HepG2 (cell line): ENCODE measurements around the gene MUL1. TPM values are rescaled to one million over a fixed set of nuclear protein-coding genes. Genes with fewer than 3 reads are reported as not detected.
A peak's percentile ranks its signal among the peaks of the same experiment; 100 is the strongest.

Source experiments
- ARNT2 ChIP-seq: sonication (generic); formaldehyde crosslinking; IDR thresholded peaks from 2 replicates; pipeline ENCODE4 v1.8.0; 2022; ENCODE audit warnings: mild to moderate bottlenecking, low read depth, missing genetic modification reagents, moderate library complexity
- BCL6 ChIP-seq: IDR thresholded peaks from 2 replicates; pipeline ENCODE4 v1.6.1; 2016; ENCODE audit warnings: missing genetic modification reagents, missing compliant biosample characterization
- KDM5B ChIP-seq: sonication (generic); formaldehyde crosslinking; IDR thresholded peaks from 2 replicates; pipeline ENCODE4 v1.4.0; 2020; ENCODE audit warnings: missing genetic modification reagents, mild to moderate bottlenecking, borderline replicate concordance
- MAF1 ChIP-seq: sonication (generic); formaldehyde crosslinking; IDR thresholded peaks from 2 replicates; pipeline ENCODE4 v1.5.0; 2020; ENCODE audit warnings: missing genetic modification reagents, borderline replicate concordance
- NFYB ChIP-seq: sonication (generic); formaldehyde crosslinking; IDR thresholded peaks from 2 replicates; pipeline ENCODE4 v1.4.0; 2020; ENCODE audit warnings: missing genetic modification reagents
- SIN3A ChIP-seq: IDR thresholded peaks from 2 replicates; pipeline ENCODE4 v1.6.1; 2011; ENCODE audit warnings: low read depth, mild to moderate bottlenecking, control low read depth, low read length, borderline replicate concordance
- SP140L ChIP-seq: sonication (generic); formaldehyde crosslinking; IDR thresholded peaks from 2 replicates; pipeline ENCODE4 v1.4.0; 2020; ENCODE audit warnings: missing genetic modification reagents, borderline replicate concordance
- TCF7L2 ChIP-seq: IDR thresholded peaks from 2 replicates; pipeline ENCODE4 v1.6.1; 2011; ENCODE audit warnings: mild to moderate bottlenecking, low read depth, low read length, moderate library complexity
- TMF1 ChIP-seq: sonication (generic); formaldehyde crosslinking; IDR thresholded peaks from 2 replicates; pipeline ENCODE4 v1.8.1; 2022; ENCODE audit warnings: low read depth, missing genetic modification reagents
- ZBTB42 ChIP-seq: sonication (generic); formaldehyde crosslinking; IDR thresholded peaks from 2 replicates; pipeline ENCODE4 v1.5.0; 2020; ENCODE audit warnings: mild to moderate bottlenecking, missing genetic modification reagents
- ZNF331 ChIP-seq: sonication (generic); formaldehyde crosslinking; IDR thresholded peaks from 2 replicates; pipeline ENCODE4 v1.4.0; 2020; ENCODE audit warnings: missing genetic modification reagents
- ZNF558 ChIP-seq: sonication (generic); formaldehyde crosslinking; IDR thresholded peaks from 2 replicates; pipeline ENCODE4 v1.9.0; 2022; ENCODE audit warnings: mild to moderate bottlenecking, missing genetic modification reagents, borderline replicate concordance
- ZNF839 ChIP-seq: sonication (generic); formaldehyde crosslinking; IDR thresholded peaks from 2 replicates; pipeline ENCODE4 v1.4.0; 2020; ENCODE audit warnings: missing genetic modification reagents, mild to moderate bottlenecking, borderline replicate concordance
- ZSCAN31 ChIP-seq: sonication (generic); formaldehyde crosslinking; IDR thresholded peaks from 2 replicates; pipeline ENCODE4 v1.5.0; 2020; ENCODE audit warnings: low read depth, mild to moderate bottlenecking, missing genetic modification reagents
- polyA plus RNA-seq, 8 experiments: library from polyadenylated mRNA; depleted of rRNA in 3 of 8; stranded (reverse) in 7 of 8; unstranded in 1 of 8; fragments of >200 nt; fragmentation: Illumina TruSeq in 4 of 8; extraction: Trizol in 4 of 8; gene quantifications; 2 replicates each; pipeline versions ENCODE4 v1.2.1 to v1.2.3, GENCODE V29; 2011 to 2016; ENCODE audit warnings: low read depth in 4 of 8, missing spikeins in 1 of 8, mixed read lengths in 1 of 8; ENCODE audit not compliant: insufficient read depth in 1 of 8
- total RNA-seq, 5 experiments: library from RNA; depleted of rRNA; stranded (reverse); fragments of >200 nt; fragmentation: Illumina TruSeq; extraction: Trizol; gene quantifications; 2 replicates each; pipeline ENCODE4 v1.2.3, GENCODE V29; 2016; ENCODE audit warnings: low read depth in 1 of 5
- TF ChIP-seq, protein P1 (sequence below): sonication (generic); formaldehyde crosslinking; IDR thresholded peaks from 2 replicates; pipeline ENCODE4 v1.5.0; 2020; ENCODE audit warnings: missing genetic modification reagents, mild to moderate bottlenecking, borderline replicate concordance
- TF ChIP-seq, protein P2 (sequence below): sonication (generic); formaldehyde crosslinking; IDR thresholded peaks from 2 replicates; pipeline ENCODE4 v1.8.0; 2022; ENCODE audit warnings: mild to moderate bottlenecking, missing genetic modification reagents; ENCODE audit not compliant: insufficient replicate concordance
- TF ChIP-seq, protein P3 (sequence below): sonication (generic); formaldehyde crosslinking; IDR thresholded peaks from 2 replicates; pipeline ENCODE4 v1.5.0; 2020; ENCODE audit warnings: mild to moderate bottlenecking, missing genetic modification reagents
- TF ChIP-seq, protein P4 (sequence below): IDR thresholded peaks from 2 replicates; pipeline ENCODE4 v1.6.1; 2016; ENCODE audit warnings: low read depth
- TF ChIP-seq, protein P5 (sequence below): sonication (generic); formaldehyde crosslinking; IDR thresholded peaks from 2 replicates; pipeline ENCODE4 v1.5.0; 2020; ENCODE audit warnings: mild to moderate bottlenecking, missing genetic modification reagents
- TF ChIP-seq, protein P6 (sequence below): IDR thresholded peaks from 2 replicates; pipeline ENCODE4 v1.6.1; 2016; ENCODE audit warnings: control low read depth

MUL1 gene
- total and polyA plus RNA-seq, 2 of the 13 experiments (the other 11 are each of a cell fraction or from before 2014, with no cell fraction given): 21.5 to 26.5 TPM

DNA sequence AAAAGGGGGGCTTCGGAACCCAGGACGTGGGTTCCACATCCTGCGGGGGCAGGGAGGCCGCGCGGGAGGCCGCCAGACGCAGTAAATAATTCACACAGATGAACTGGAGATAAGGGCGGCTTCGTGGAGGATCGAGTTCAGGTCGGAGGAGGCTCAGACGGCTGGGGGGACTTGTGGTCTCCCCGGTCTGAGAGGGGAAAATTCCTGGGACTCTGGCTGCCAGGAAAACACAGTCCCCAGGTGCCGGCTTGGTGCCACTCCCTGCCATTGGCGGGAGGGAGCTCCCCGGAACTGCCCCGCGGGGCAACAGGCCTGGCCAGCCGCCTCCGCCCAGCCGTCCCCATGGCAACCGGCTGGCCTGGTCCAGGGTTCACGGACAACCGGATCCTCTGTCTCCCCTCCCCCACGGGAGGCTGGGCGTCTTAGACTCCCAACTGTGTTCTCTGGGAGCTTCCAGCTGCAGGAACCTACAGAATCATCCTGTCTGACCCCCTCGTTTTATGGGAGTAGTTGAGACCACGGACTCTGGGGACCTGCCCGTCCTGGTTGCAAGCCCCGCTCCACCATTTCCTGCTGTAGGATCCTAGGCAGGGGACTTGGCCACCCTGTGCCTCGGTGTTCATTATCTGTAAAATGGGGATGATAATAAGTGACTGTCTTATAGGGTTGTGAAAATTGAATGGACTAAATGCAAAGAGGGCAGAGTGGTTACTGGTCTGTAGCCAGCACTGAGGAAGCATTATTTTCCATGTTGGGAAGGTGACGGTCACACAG lies 31.5 kb downstream of the MUL1 start (continued):
- TF ChIP-seq, protein P1, sequence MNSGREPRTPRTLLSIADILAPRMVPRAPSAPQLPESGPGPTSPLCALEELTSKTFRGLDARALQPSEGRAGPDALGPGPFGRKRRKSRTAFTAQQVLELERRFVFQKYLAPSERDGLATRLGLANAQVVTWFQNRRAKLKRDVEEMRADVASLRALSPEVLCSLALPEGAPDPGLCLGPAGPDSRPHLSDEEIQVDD (CRISPR knock-in tag): no peak
- TF ChIP-seq MAF1 (CRISPR knock-in tag) (no peak), KDM5B (peak; percentile 93; the same call in 1 of the 2 replicates), ARNT2 (CRISPR knock-in tag) (no peak), NFYB (CRISPR knock-in tag) (peak; percentile 40), ZNF331 (peak; percentile 71; the same call in 1 of the 2 replicates), ZNF558 (CRISPR knock-in tag) (no peak), BCL6 (peak; percentile 72; the same call in 1 of the 2 replicates), SIN3A (no peak; the same call in 1 of the 2 replicates), ZBTB42 (CRISPR knock-in tag) (no peak), TCF7L2 (no peak), ZSCAN31 (CRISPR knock-in tag) (no peak), TMF1 (CRISPR knock-in tag) (peak; percentile 26; the same call in 1 of the 2 replicates), SP140L (CRISPR knock-in tag) (no peak), ZNF839 (no peak)
- TF ChIP-seq, protein P2, sequence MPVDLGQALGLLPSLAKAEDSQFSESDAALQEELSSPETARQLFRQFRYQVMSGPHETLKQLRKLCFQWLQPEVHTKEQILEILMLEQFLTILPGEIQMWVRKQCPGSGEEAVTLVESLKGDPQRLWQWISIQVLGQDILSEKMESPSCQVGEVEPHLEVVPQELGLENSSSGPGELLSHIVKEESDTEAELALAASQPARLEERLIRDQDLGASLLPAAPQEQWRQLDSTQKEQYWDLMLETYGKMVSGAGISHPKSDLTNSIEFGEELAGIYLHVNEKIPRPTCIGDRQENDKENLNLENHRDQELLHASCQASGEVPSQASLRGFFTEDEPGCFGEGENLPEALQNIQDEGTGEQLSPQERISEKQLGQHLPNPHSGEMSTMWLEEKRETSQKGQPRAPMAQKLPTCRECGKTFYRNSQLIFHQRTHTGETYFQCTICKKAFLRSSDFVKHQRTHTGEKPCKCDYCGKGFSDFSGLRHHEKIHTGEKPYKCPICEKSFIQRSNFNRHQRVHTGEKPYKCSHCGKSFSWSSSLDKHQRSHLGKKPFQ (CRISPR knock-in tag): peak; percentile 15
- TF ChIP-seq, protein P3, sequence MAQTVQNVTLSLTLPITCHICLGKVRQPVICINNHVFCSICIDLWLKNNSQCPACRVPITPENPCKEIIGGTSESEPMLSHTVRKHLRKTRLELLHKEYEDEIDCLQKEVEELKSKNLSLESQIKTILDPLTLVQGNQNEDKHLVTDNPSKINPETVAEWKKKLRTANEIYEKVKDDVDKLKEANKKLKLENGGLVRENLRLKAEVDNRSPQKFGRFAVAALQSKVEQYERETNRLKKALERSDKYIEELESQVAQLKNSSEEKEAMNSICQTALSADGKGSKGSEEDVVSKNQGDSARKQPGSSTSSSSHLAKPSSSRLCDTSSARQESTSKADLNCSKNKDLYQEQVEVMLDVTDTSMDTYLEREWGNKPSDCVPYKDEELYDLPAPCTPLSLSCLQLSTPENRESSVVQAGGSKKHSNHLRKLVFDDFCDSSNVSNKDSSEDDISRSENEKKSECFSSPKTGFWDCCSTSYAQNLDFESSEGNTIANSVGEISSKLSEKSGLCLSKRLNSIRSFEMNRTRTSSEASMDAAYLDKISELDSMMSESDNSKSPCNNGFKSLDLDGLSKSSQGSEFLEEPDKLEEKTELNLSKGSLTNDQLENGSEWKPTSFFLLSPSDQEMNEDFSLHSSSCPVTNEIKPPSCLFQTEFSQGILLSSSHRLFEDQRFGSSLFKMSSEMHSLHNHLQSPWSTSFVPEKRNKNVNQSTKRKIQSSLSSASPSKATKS (CRISPR knock-in tag): 0 out of 2 replicates have a peak, but pooled peaks have one; percentile 44
- TF ChIP-seq, protein P4, sequence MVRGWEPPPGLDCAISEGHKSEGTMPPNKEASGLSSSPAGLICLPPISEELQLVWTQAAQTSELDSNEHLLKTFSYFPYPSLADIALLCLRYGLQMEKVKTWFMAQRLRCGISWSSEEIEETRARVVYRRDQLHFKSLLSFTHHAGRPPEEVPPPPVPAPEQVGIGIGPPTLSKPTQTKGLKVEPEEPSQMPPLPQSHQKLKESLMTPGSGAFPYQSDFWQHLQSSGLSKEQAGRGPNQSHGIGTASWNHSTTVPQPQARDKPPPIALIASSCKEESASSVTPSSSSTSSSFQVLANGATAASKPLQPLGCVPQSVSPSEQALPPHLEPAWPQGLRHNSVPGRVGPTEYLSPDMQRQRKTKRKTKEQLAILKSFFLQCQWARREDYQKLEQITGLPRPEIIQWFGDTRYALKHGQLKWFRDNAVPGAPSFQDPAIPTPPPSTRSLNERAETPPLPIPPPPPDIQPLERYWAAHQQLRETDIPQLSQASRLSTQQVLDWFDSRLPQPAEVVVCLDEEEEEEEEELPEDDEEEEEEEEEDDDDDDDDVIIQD (CRISPR knock-in tag): no peak; the same call in 1 of the 2 replicates
- TF ChIP-seq, protein P5, sequence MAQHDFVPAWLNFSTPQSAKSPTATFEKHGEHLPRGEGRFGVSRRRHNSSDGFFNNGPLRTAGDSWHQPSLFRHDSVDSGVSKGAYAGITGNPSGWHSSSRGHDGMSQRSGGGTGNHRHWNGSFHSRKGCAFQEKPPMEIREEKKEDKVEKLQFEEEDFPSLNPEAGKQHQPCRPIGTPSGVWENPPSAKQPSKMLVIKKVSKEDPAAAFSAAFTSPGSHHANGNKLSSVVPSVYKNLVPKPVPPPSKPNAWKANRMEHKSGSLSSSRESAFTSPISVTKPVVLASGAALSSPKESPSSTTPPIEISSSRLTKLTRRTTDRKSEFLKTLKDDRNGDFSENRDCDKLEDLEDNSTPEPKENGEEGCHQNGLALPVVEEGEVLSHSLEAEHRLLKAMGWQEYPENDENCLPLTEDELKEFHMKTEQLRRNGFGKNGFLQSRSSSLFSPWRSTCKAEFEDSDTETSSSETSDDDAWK: no peak
- TF ChIP-seq, protein P6, sequence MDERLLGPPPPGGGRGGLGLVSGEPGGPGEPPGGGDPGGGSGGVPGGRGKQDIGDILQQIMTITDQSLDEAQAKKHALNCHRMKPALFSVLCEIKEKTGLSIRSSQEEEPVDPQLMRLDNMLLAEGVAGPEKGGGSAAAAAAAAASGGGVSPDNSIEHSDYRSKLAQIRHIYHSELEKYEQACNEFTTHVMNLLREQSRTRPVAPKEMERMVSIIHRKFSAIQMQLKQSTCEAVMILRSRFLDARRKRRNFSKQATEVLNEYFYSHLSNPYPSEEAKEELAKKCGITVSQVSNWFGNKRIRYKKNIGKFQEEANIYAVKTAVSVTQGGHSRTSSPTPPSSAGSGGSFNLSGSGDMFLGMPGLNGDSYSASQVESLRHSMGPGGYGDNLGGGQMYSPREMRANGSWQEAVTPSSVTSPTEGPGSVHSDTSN (CRISPR knock-in tag): 0 out of 2 replicates have a peak, but pooled peaks have one; percentile 14
